Nucleus accumbens (tissue), 56 donors: ENCODE data around the gene CHORDC1.
"Not testable (repeated sequence)": the region's sequence is repeated elsewhere in the genome, so short reads cannot be mapped to it uniquely, and the experiment has no call there.

Experiments
- DNase-seq, 56 donors: peaks; one replicate each; lab custom pipeline; 2025; lab: John Stamatoyannopoulos, UW

CHORDC1 gene

GRCh38 chr11:90222459-90223247 lies at the start of gene CHORDC1:
TSS of gene CHORDC1 (minus strand) at chr11:90223049. CDS start at chr11:90222954, 95 bp downstream.
- DNase-seq: peak; percentile 25 to 98 (median 91)

GRCh38 chr11:90257158-90257525 lies 34.3 kb upstream of the CHORDC1 start:
- no peak for DNase-seq

- DNase-seq: no peak
Observed at GRCh38 chr11:90256404-90257157, 33.7 kb upstream of the CHORDC1 start.

- DNase-seq: no peak
Observed at GRCh38 chr11:90254065-90254464, 31.2 kb upstream of the CHORDC1 start.

- no peak for DNase-seq
Observed at GRCh38 chr11:90252053-90252452, 29.2 kb upstream of the CHORDC1 start.

GRCh38 chr11:90251599-90251998 lies 28.8 kb upstream of the CHORDC1 start:
- DNase-seq: no peak

GRCh38 chr11:90250970-90251369 lies 28.1 kb upstream of the CHORDC1 start:
- no peak for DNase-seq

GRCh38 chr11:90246468-90246867 lies 23.6 kb upstream of the CHORDC1 start:
- no peak for DNase-seq

- no peak for DNase-seq
Observed at GRCh38 chr11:90243534-90243933, 20.7 kb upstream of the CHORDC1 start.

GRCh38 chr11:90242894-90243416 lies 20.1 kb upstream of the CHORDC1 start:
- DNase-seq: no peak

- DNase-seq: no peak
Observed at GRCh38 chr11:90241414-90241813, 18.6 kb upstream of the CHORDC1 start.

GRCh38 chr11:90239967-90240636 lies 17.3 kb upstream of the CHORDC1 start:
- DNase-seq: not testable (repeated sequence)

- no peak for DNase-seq
Observed at GRCh38 chr11:90237004-90237403, 14.2 kb upstream of the CHORDC1 start.

- no peak for DNase-seq
Observed at GRCh38 chr11:90235526-90235925, 12.7 kb upstream of the CHORDC1 start.

- DNase-seq: no peak
Observed at GRCh38 chr11:90234977-90235376, 12.1 kb upstream of the CHORDC1 start.

- no peak for DNase-seq
Observed at GRCh38 chr11:90229791-90230190, 6.9 kb upstream of the CHORDC1 start.

GRCh38 chr11:90228056-90228455 lies 5.2 kb upstream of the CHORDC1 start:
- no peak for DNase-seq

- DNase-seq: peak in 1 of 56 donors; percentile 75
Observed at GRCh38 chr11:90223248-90223585, 368 bp upstream of the CHORDC1 start.

GRCh38 chr11:90221803-90222458 lies 918 bp downstream of the CHORDC1 start:
- DNase-seq: no peak

- no peak for DNase-seq
Observed at GRCh38 chr11:90220391-90220790, 2.5 kb downstream of the CHORDC1 start.

GRCh38 chr11:90219438-90219837 lies 3.4 kb downstream of the CHORDC1 start:
- DNase-seq: no peak
